WERI-Rb-1 (cell line): ENCODE measurements around the gene ERN1.
A peak's percentile ranks its signal among the peaks of the same experiment; 100 is the strongest.

Source experiments
- DNase-seq: peaks from one replicate; pipeline ENCODE4 v3.0.0-alpha.2; 2020
- H3K27ac ChIP-seq: fragments of 250-450 bp; sonication (Bioruptor Pico); 2 replicates; pipeline ENCODE4 v1.5.1; 2020; ENCODE audit warnings: mild to moderate bottlenecking, moderate library complexity
- H3K27me3 ChIP-seq: fragments of 250-450 bp; sonication (Bioruptor Pico); 2 replicates; pipeline ENCODE4 v1.5.1; 2021; ENCODE audit warnings: mild to moderate bottlenecking, low read depth, moderate library complexity; ENCODE audit not compliant: insufficient read depth, severe bottlenecking
- H3K36me3 ChIP-seq: fragments of 250-450 bp; sonication (Bioruptor Pico); 2 replicates; pipeline ENCODE4 v1.5.1; 2020; ENCODE audit warnings: mild to moderate bottlenecking, moderate library complexity
- H3K4me3 ChIP-seq: 2 replicates; pipeline ENCODE4 v1.5.1; 2011; ENCODE audit warnings: low read depth, mild to moderate bottlenecking, control low read depth, low read length
- H3K9me3 ChIP-seq: fragments of 250-450 bp; sonication (Bioruptor Pico); 2 replicates; pipeline ENCODE4 v1.5.1; 2021; ENCODE audit warnings: mild to moderate bottlenecking, moderate library complexity; ENCODE audit not compliant: severe bottlenecking
- CTCF ChIP-seq: IDR thresholded peaks from 2 replicates; pipeline ENCODE4 v1.5.1; 2011; ENCODE audit warnings: low read depth, mild to moderate bottlenecking, control low read depth, inconsistent platforms, low read length

Gene ERN1

GRCh38 chr17:63997341-63998048, 132.4 kb downstream of the ERN1 start:
- no peak for TF ChIP-seq CTCF
- H3K9me3 ChIP-seq: no peaks in the 10 kb centered on the region
- H3K4me3 ChIP-seq: peak overlapping the region; percentile 57
- no peaks in the 10 kb centered on the region for H3K36me3 ChIP-seq
- H3K27ac ChIP-seq: no peak overlapping the region
- no peaks in the 10 kb centered on the region for H3K27me3 ChIP-seq
- no peak for DNase-seq

- no peak for DNase-seq
- no peak overlapping the region for H3K27ac ChIP-seq
- no peaks in the 10 kb centered on the region for H3K36me3 ChIP-seq
- H3K27me3 ChIP-seq: no peaks in the 10 kb centered on the region
- TF ChIP-seq CTCF: no peak
- H3K9me3 ChIP-seq: no peaks in the 10 kb centered on the region
- H3K4me3 ChIP-seq: no peak overlapping the region
Measured at GRCh38 chr17:63996430-63997182, 133.3 kb downstream of the ERN1 start.

- Histone ChIP-seq H3K27me3 (no peaks in the 10 kb centered on the region), H3K27ac (no peak overlapping the region), H3K4me3 (no peak overlapping the region), H3K36me3 (no peaks in the 10 kb centered on the region), H3K9me3 (no peaks in the 10 kb centered on the region)
- no peak for TF ChIP-seq CTCF
- no peak for DNase-seq
Measured at GRCh38 chr17:63995626-63996025, 134.3 kb downstream of the ERN1 start.

- no peaks in the 10 kb centered on the region for H3K9me3 ChIP-seq
- no peaks in the 10 kb centered on the region for H3K27me3 ChIP-seq
- no peak for DNase-seq
- TF ChIP-seq CTCF: no peak
- no peaks in the 10 kb centered on the region for H3K36me3 ChIP-seq
- H3K4me3 ChIP-seq: no peak overlapping the region
- no peak overlapping the region for H3K27ac ChIP-seq
Measured at GRCh38 chr17:63993368-63993985, 136.5 kb downstream of the ERN1 start.

GRCh38 chr17:63991611-63992010, 138.3 kb downstream of the ERN1 start:
- TF ChIP-seq CTCF: no peak
- Histone ChIP-seq H3K4me3 (no peak overlapping the region), H3K9me3 (no peaks in the 10 kb centered on the region), H3K27me3 (no peaks in the 10 kb centered on the region), H3K27ac (no peak overlapping the region), H3K36me3 (no peaks in the 10 kb centered on the region)
- DNase-seq: no peak
